ENCODE data around the gene ATP5IF1.

DNA sequence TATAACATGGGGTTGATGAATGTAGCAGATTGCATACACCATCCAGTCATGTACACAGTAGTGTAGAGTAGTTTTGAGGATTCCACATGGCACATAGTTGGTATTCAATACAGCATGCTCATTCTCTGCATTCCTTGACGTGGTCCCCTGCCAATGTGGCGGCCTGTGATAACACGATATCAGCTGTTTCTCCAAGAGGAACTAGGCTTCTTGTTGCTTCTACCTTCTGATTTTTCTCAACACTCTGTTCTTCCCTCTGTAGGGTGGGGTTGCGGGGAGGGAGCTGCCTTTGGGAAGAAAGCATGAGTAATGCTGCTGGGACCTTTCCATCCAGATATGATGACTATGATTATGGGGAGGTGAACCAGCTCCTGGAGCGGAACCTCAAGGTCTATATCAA is 42.8 kb downstream of the ATP5IF1 start:
- TF ChIP-seq, protein P1, sequence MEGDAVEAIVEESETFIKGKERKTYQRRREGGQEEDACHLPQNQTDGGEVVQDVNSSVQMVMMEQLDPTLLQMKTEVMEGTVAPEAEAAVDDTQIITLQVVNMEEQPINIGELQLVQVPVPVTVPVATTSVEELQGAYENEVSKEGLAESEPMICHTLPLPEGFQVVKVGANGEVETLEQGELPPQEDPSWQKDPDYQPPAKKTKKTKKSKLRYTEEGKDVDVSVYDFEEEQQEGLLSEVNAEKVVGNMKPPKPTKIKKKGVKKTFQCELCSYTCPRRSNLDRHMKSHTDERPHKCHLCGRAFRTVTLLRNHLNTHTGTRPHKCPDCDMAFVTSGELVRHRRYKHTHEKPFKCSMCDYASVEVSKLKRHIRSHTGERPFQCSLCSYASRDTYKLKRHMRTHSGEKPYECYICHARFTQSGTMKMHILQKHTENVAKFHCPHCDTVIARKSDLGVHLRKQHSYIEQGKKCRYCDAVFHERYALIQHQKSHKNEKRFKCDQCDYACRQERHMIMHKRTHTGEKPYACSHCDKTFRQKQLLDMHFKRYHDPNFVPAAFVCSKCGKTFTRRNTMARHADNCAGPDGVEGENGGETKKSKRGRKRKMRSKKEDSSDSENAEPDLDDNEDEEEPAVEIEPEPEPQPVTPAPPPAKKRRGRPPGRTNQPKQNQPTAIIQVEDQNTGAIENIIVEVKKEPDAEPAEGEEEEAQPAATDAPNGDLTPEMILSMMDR (IDR thresholded peaks at IDR 0.05; ENCODE audit: low read length) = no peak
- no peak for TF ChIP-seq EZH2 (IDR thresholded peaks at IDR 0.05; ENCODE audit: borderline replicate concordance, low read length)

All from OCI-LY1 (cell line).